Osteoblast (primary cell): ENCODE data around the gene FGF12. TPM values are rescaled to one million over a fixed set of nuclear protein-coding genes. Genes with fewer than 3 reads are reported as not detected.

Source experiments
- DNase-seq: peaks from one replicate; pipeline ENCODE4 v3.0.0; 2011; ENCODE audit warnings: low spot score, mixed read lengths; ENCODE audit not compliant: insufficient read length; ENCODE audit errors: missing footprints
- H2AFZ ChIP-seq: 2 replicates; pipeline ENCODE4 v1.6.0; 2011; ENCODE audit warnings: mild to moderate bottlenecking, low read length
- H3K27ac ChIP-seq: 2 replicates; pipeline ENCODE4 v1.5.1; 2011; ENCODE audit warnings: mild to moderate bottlenecking, low read depth, low read length, moderate library complexity
- H3K27me3 ChIP-seq: 2 replicates; pipeline ENCODE4 v1.6.0; 2012; ENCODE audit warnings: mild to moderate bottlenecking, control low read depth, inconsistent platforms, low read length, moderate library complexity; ENCODE audit not compliant: insufficient read depth
- H3K36me3 ChIP-seq: 2 replicates; pipeline ENCODE4 v1.5.1; 2011; ENCODE audit warnings: mild to moderate bottlenecking, low read length, control low read depth, moderate library complexity; ENCODE audit not compliant: insufficient read depth
- H3K4me1 ChIP-seq: 2 replicates; pipeline ENCODE4 v1.5.1; 2011; ENCODE audit warnings: mild to moderate bottlenecking, low read length, control low read depth, moderate library complexity; ENCODE audit not compliant: insufficient read depth
- H3K4me2 ChIP-seq: 2 replicates; pipeline ENCODE4 v1.6.0; 2011; ENCODE audit warnings: mild to moderate bottlenecking, low read length; ENCODE audit not compliant: insufficient read depth
- H3K4me3 ChIP-seq: fragments of 200-600 bp; sonication (generic); 3 replicates; pipeline ENCODE4 v1.5.1; 2012; ENCODE audit warnings: mild to moderate bottlenecking, low read length, inconsistent platforms; ENCODE audit not compliant: insufficient read depth
- H3K79me2 ChIP-seq: 2 replicates; pipeline ENCODE4 v1.6.0; 2012; ENCODE audit warnings: mild to moderate bottlenecking, low read length, control low read depth, inconsistent platforms; ENCODE audit not compliant: insufficient read depth
- H3K9me3 ChIP-seq: 2 replicates; pipeline ENCODE4 v1.5.1; 2011; ENCODE audit warnings: low read depth, low read length, control low read depth
- H4K20me1 ChIP-seq: 2 replicates; pipeline ENCODE4 v1.6.0; 2012; ENCODE audit warnings: mild to moderate bottlenecking, low read length, control low read depth; ENCODE audit not compliant: insufficient read depth
- total RNA-seq: library from RNA; depleted of rRNA; stranded (reverse); fragments of >200 nt; gene quantifications from 2 replicates; pipeline ENCODE4 v1.2.3, GENCODE V29; 2012
- TF ChIP-seq, protein P1 (sequence below): IDR thresholded peaks from 2 replicates; pipeline ENCODE4 v1.5.1; 2011; ENCODE audit warnings: mild to moderate bottlenecking, low read depth, low read length, moderate library complexity; ENCODE audit errors: extremely low read depth

FGF12 gene
- total RNA-seq, 1 donor, result not detected

GRCh38 chr3:192284443-192285072 lies 442.8 kb downstream of the FGF12 start:
- H3K27ac ChIP-seq, result no peak overlapping the region
- no peak overlapping the region for H3K4me2 ChIP-seq
- H3K79me2 ChIP-seq, result no peaks in the 10 kb centered on the region
- H3K9me3 ChIP-seq, result no peaks in the 10 kb centered on the region
- no peak overlapping the region for H3K4me3 ChIP-seq
- TF ChIP-seq, protein P1, sequence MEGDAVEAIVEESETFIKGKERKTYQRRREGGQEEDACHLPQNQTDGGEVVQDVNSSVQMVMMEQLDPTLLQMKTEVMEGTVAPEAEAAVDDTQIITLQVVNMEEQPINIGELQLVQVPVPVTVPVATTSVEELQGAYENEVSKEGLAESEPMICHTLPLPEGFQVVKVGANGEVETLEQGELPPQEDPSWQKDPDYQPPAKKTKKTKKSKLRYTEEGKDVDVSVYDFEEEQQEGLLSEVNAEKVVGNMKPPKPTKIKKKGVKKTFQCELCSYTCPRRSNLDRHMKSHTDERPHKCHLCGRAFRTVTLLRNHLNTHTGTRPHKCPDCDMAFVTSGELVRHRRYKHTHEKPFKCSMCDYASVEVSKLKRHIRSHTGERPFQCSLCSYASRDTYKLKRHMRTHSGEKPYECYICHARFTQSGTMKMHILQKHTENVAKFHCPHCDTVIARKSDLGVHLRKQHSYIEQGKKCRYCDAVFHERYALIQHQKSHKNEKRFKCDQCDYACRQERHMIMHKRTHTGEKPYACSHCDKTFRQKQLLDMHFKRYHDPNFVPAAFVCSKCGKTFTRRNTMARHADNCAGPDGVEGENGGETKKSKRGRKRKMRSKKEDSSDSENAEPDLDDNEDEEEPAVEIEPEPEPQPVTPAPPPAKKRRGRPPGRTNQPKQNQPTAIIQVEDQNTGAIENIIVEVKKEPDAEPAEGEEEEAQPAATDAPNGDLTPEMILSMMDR, result no peak
- H4K20me1 ChIP-seq, result no peaks in the 10 kb centered on the region
- H3K27me3 ChIP-seq, result no peaks in the 10 kb centered on the region
- no peak overlapping the region for H2AFZ ChIP-seq
- H3K4me1 ChIP-seq, result no peaks in the 10 kb centered on the region
- no peak for DNase-seq
- no peaks in the 10 kb centered on the region for H3K36me3 ChIP-seq

DNA sequence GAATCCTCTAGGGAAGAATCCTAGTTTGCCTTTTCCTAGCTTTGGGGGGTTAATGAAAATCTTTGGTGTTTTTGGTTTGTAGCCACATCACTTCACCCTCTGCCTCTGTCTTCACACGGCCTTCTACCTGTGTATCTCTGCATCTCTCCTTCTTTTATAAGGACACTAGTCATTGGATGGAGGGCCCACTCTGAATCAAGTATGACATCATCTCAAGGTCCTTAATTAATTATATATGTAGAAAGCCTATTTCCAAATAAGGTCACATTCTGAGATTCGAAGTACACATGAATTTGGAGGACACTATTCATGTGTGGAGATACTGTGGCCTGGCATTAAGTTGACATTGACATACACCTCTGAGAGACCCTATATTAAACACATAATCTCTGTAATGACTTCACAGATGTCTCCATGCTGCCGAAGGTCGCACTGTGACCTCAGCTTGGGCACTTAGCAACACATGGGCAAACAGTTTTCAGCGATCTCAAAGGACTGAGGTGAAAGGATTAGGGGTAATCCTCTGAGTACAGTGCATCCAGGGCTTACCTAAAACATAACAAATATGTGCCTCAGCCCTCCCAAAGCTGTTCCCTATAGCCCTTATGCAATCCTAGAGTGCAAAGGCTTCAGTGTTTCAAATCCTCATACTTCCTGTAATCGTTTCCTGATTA lies 446.0 kb downstream of the FGF12 start:
- Histone ChIP-seq H3K4me1 (no peaks in the 10 kb centered on the region), H3K79me2 (no peaks in the 10 kb centered on the region), H3K27ac (no peak overlapping the region), H3K27me3 (no peaks in the 10 kb centered on the region), H3K4me3 (no peak overlapping the region), H3K36me3 (no peaks in the 10 kb centered on the region), H4K20me1 (no peaks in the 10 kb centered on the region), H3K9me3 (no peaks in the 10 kb centered on the region), H2AFZ (no peak overlapping the region), H3K4me2 (no peak overlapping the region)
- TF ChIP-seq, protein P1, result no peak
- no peak for DNase-seq

DNA sequence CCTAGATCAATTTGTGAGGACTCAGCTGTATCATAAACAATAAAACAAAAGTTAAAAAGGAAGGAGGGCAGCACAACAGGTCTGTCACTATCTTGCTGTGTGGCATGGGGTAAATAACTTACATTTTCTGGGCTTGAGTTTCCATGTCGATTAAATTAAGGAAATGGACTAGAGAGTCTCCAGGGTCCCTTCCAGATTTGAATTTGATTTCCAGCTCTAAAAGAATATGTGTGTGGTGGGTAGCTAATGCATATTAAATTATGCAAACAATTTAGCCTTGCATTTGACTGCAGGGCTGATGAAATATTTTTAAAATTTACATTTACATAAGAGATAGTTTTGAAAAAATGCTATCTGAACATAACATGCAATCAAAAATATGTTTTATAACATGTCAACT lies 447.7 kb downstream of the FGF12 start:
- Histone ChIP-seq H3K79me2 (no peaks in the 10 kb centered on the region), H2AFZ (no peak overlapping the region), H3K36me3 (no peaks in the 10 kb centered on the region), H3K27ac (no peak overlapping the region), H3K27me3 (no peaks in the 10 kb centered on the region), H4K20me1 (no peaks in the 10 kb centered on the region), H3K4me1 (no peaks in the 10 kb centered on the region), H3K9me3 (no peaks in the 10 kb centered on the region), H3K4me2 (no peak overlapping the region), H3K4me3 (no peak overlapping the region)
- TF ChIP-seq, protein P1, result no peak
- no peak for DNase-seq

- Histone ChIP-seq H3K36me3 (no peaks in the 10 kb centered on the region), H3K9me3 (no peaks in the 10 kb centered on the region), H3K4me1 (no peaks in the 10 kb centered on the region), H3K4me3 (no peak overlapping the region), H2AFZ (no peak overlapping the region), H4K20me1 (no peaks in the 10 kb centered on the region), H3K79me2 (no peaks in the 10 kb centered on the region), H3K27ac (no peak overlapping the region), H3K27me3 (no peaks in the 10 kb centered on the region), H3K4me2 (no peak overlapping the region)
- DNase-seq, result no peak
- TF ChIP-seq, protein P1, result no peak
Observed at GRCh38 chr3:192277477-192277876, 449.9 kb downstream of the FGF12 start.
